GM21360 (cell line): ENCODE data around the gene CAPRIN1.
"Not testable (repeated sequence)": the region's sequence is repeated elsewhere in the genome, so short reads cannot be mapped to it uniquely, and the experiment has no call there.

Experiments
- ATAC-seq: cut with Tn5 transposase; IDR thresholded peaks from one replicate; pipeline ENCODE4 v1.9.1; 2021; ENCODE audit warnings: mild to moderate bottlenecking, moderate library complexity; ENCODE audit not compliant: unreplicated experiment

The CAPRIN1 gene

DNA sequence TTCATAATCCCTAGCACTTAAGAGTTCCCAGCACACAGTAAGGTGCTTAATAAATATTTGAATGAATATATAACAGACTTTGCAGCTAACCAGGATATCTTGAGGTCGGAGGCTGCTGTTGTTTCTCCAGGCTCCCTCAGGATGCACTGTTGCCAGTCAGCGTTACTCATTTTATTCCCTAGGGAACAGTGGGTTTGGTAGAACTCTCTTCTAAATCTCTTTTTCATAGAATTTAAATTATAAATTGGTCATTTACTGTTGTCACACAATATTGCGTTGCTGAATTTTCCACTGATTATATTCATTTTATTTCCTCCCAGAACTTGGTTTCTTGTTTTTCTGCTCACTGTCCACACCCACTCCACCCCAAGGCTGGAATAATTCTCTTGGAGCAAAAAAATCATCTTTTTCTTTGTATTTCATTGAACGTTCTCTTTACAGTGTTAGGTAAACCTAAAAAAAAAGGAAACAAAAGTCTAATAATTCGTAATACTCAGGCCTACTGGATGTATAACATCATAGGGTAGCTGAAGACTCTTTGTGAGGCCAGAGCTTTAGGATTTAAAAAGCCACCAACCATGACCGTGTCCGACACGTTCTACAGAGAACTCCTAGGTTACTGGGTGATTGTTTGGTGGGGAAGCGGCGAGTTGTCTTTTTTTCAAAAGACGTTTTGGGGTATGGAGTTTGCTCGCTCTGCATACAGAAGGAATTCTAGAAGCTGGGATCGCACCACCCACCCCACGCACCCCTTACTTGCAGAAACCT is 766 bp upstream of the CAPRIN1 start:
- ATAC-seq: no peak

DNA sequence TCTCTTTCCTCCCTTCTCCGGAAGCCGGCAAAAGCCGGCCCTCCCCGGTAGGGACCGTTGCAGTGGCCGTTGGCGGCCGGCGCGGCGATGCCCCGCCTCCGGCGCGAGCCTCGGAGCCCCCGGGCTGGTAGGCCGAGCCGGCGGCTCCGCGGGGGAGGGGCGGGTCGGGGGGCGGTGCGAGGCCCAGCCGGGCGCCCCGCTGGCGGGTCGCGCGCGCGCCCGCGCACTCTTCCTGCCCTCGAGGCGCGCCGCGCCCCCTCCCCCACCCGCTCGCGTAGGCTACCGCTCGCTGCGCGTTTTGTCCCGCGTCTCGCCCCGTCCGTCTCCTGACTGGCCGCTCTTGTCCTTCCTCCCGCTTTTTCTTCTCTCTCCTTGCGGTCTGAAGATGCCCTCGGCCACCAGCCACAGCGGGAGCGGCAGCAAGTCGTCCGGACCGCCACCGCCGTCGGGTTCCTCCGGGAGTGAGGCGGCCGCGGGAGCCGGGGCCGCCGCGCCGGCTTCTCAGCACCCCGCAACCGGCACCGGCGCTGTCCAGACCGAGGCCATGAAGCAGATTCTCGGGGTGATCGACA is 591 bp downstream of the CAPRIN1 start:
- ATAC-seq: peak; percentile 45

DNA sequence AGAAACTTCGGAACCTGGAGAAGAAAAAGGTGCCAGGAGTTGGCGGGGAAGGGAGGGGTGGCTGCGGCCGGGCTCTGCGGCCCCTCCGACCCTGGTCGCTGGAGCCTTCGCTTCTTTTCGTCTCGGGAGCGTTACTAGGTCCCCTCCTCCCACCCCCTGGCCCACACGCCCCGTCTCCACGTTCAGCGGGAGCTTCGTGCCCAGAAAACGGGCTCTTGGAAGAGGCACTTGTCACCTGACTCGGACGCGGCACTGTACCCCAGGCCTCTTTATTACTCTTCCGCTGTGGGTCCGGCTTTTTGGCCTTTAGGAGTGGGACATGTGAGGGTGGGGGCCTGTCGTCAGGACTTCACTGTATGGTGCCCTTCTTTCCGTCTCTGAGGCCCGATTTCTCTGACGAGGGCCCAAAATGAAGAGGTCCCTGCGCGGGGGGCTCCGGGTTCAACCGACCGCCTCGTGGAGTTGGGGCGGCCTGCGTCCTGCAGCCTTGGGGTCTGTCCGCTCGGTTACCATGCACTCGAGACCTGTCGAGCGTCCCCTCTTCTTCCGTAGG is 1.2 kb downstream of the CAPRIN1 start:
- ATAC-seq: no peak

DNA sequence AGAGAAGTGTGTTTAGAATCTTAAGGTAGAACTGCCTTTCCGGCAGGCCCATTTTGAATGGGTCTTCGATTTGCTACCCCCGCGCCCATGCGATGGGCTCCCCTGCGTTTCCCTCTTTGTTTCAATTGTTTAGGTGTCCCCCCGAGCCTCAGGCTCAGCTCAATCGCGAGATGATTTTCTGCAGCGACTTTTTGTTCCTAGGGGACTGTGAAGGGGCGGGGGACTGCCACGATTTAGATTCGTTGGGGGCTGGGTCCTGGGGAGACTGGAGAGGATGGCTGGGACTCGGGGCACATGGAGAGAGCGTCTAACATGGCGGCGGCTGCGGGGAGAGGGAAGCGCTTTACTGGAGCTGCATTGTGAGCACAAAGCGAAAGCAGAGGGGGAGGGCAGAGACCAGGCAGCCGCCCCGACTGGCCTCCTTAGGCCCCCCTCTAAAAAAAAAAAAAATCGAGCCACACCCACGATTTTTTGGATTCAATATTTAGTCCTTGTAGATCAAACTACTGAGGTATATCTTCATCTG is 1.7 kb downstream of the CAPRIN1 start:
- peak; percentile 24 for ATAC-seq

DNA sequence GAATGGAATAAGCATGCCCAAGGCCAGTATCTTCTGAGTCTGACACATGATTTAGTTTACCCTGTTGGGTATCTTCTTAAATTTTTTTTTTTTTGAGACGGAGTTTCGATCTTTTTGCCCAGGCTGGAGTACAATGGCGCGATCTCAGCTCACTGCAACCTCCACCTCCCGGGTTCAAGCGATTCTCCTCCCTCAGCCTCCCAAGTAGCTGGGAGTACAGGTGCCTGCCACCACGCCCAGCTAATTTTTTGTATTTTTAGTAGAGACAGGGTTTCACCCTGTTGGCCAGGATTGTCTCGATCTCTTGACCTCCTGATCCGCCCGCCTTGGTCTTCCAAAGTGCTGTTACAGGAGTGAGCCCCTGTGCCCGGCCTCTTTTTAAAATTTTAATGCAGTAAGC is 2.8 kb downstream of the CAPRIN1 start:
- not testable (repeated sequence) for ATAC-seq

DNA sequence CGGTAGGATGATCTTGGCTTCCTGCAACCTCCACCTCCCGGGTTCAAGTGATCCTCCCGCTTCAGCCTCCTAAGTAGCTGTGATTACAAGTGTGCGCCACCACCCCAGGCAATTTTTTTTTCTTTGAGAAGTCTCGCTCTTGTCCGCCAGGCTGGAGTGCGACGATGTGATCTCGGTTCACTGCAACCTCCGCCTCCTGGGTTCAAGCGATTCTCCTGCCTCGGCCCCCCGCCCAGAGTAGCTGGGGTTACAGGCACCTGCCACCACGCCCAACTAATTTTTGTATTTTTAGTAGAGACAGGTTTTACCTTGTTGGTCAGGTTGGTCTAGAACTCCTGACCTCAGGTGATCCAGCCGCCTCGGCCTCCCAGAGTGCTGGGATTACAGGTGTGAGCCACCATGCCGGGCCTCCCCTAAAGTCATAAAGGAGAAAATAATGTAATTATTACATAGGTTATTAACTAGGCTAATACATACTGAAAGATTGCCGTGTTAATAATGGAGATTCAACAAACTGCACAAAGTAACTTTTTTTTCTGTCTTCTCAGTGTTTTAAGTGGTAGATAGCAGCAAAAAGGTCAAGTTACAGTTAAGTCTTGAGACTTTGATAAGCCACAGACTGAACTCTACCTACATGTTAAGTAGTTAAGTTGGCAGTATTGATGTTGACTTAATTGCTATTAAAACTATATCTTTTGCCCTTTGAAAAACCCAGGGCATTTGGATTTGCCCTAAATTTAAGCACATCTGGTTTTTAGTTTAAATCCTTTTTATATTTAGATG is 3.9 kb downstream of the CAPRIN1 start:
- no peak for ATAC-seq

DNA sequence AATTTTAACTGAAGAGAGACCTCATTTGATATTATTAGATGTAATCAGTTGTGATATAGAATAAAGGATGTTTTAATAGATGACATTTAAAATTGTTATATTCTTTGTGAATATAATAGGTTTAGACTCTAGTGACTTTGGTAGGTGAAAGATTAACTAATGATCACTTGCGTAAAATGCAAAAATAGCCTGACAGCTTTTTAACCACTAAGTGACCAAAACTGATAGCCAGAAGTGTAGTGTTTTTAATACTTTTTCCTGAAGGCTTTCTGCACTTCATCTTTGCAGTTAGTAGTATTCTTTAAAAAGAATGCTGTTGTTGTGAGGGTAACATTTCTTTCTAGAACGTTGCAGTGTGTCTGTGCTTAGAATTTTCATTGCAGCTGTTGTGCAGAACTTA is 5.1 kb downstream of the CAPRIN1 start:
- no peak for ATAC-seq

DNA sequence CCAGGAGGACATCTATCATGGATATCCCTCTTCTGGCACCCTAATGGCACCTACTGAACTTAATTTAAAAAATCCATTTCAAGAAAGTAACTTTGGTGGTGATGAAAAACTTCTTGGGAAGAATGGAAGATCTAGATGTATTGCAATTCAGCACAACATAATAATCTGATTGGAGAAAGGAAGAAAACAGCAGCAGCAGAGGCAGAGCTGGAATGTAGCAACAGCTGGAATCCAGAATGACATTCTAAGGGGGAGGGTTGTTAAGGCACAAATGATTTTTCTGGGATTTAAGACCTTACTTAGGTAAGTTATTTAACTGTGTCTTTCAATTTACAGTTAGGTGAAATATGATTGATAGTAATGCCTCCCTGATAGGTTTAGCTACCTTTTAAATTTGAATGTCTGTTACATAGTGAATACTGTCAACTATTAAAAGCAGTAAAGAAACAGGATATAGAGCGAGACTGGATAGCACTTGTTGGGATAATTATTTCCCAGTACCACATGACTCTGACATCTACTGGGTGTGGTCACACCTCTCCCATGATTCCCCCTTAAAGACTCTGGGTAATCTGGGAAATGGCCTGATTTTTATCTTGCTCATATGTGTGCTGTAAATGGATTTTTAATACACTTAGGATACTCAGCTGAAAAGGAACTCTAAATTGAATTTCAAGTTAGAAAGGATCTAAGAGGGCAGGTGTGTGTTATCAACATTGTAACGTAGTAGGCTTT is 11.7 kb downstream of the CAPRIN1 start:
- ATAC-seq: no peak

DNA sequence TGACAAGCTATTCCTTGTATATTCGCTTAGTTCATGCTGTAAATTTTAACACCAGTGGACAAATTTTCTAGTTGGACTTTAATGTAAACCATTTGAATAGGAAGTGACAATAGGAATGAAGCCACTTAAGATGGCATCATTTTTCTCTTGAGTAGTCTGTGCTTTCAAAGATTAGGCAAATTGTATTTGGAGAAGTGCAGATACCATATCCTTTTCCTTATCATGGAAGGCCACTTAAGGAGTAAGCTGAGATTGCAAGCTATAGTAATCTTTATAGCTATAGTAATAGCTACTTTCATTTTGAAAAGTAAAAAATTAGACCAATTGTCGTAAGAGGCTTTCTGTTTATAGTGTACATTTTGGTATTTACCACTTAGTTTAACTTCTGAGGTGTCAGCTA is 12.8 kb downstream of the CAPRIN1 start:
- no peak for ATAC-seq

DNA sequence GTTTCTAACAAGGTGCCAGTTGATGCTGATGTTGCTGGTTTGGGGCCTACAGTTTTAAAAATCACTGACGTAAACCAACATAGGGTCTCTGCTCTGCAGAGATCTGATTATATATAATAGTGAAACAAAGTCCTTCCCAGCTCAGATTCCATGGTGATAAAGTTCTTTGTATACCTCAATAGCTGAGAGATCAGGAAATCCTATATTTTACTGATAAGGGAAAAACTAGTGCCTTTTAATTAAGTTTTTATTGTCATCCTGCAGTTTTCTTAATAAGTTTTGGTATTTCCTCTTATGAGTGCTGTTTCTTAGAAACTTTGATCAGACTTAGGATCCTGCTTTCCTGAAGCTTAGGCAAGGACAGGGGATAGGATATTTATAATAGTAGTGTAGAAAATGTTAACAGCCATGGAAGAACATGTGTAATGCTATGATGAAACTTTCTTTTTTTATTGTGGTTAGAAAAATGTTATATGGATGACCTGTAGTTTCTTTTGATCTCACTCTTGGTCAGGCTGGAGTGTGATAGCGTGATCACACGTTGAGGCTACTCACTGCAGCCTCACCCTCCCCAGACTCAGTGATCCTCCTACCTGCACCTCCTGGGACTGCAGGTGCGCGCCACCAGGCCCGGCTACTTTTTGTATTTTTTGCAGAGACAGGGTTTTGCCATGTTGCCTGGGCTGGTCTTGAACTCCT is 14.1 kb downstream of the CAPRIN1 start:
- no peak for ATAC-seq

DNA sequence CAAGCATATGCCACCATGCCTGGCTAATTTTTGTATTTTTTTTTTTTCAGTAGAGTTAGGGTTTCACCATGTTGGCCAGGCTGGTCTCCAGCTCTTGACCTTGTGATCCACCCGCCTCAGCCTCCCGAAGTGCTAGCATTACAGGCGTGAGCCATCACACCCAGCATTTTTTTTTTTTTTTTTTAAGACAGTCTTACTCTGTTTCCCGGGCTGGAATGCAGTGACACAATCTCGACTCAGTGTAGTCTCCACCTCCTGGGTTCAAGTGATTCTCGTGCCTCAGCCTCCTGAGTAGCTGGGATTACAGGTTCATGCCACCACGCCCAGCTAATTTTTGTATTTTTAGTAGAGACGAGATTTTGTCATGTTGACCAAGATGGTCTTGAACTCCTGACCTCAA is 15.2 kb downstream of the CAPRIN1 start:
- not testable (repeated sequence) for ATAC-seq

DNA sequence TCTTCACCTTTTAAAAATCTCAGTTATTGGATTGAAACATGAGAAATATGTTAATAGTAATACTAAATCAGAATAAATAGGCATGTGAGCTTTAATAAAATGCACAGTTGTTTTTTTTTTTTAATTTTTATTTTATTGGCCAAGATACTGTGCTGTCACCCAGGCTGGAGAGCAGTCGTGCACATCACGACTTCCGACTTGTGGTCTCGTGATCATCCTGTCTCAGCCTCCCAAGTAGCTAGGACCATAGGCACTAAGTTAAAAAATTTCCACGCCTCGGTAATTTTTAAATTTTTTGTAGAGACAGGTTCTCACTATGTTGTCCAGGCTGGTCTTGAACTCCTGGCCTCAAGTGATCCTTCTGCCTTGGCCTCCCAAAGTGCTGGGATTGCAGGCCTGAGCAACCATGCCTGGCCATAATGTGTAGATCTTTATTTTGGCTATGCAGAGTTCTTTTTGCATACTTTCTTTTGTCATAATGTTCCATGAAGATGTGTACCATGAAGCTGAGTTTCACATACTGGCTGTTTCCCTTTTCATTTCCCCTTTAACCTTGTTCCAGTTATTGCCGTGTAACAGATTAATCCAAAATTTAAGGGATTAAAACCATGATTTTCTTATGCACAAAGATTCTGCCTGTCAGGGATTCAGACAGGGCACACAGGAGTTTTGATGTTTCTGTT is 16.0 kb downstream of the CAPRIN1 start:
- ATAC-seq: no peak

DNA sequence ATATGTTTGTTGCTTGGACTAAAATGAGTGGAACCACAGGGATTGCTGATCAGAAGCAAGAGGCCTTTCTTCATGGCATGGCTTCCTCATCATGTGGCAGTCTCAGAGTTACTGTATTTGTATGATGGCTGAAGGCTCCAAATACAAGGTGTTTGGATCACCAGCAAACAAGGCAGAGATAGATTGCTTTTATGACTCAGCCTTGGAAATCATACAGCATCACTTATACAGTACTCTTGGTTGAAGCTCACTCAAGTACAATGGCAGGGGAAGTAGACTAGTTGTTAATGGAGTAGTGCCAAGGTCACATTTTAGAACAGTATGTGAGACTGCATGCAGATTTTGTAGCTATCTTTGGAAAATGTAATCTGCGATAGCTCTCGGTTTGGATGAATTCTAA is 16.6 kb downstream of the CAPRIN1 start:
- ATAC-seq: no peak

DNA sequence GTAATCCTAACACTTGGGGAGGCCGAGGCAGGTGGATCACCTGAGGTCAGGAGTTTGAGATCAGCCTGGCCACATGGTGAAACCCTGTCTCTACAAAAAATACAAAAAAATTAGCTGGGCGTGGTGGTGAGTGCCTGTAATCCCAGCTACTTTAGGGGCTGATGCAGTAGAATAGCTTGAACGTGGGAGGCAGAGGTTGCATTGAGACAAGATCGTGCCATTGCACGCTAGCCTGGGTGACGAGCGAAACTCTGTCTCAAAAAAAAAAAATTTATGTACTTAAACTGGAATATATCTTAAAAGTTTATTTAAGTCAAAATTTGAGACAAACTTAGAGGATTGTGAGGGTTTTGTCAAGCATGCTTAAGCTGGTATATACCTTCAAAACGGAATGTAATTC is 19.8 kb downstream of the CAPRIN1 start:
- not testable (repeated sequence) for ATAC-seq

DNA sequence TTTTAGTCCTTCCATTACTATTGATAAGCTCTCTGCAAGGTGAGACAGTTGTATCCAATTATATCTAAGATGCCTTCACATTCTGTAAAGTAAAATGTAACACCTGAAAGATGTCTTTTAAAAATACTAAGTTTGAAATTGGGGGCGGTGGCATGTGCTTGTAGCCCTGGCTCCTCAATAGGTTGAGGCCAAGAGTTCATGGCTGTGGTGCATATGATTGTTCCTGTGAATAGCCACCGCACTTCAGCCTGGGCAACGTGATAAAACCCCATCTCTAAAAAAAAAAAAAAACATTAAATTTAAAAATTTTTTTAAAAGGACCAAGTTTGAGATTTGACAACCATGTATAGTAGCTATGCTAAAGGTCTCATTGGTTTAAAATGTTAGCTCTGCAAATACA is 20.5 kb downstream of the CAPRIN1 start:
- ATAC-seq: no peak

DNA sequence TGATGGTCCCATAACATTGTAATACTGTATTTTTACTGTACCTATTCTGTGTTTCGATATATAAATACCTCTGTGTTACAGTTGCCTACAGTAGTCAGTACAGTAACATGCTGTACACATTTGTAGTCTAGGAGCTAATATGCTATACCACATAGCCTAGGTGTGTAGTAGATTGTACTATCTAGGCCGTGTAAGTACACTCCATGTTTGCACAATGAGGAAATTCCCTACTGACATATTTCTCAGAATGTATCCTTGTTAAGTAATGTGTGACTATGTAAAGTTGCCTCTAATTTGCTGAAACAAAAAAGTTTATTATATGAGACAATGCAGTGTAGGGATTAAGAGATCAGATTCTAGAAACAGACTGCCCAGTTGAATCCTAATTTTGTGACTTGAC is 21.3 kb downstream of the CAPRIN1 start:
- no peak for ATAC-seq

DNA sequence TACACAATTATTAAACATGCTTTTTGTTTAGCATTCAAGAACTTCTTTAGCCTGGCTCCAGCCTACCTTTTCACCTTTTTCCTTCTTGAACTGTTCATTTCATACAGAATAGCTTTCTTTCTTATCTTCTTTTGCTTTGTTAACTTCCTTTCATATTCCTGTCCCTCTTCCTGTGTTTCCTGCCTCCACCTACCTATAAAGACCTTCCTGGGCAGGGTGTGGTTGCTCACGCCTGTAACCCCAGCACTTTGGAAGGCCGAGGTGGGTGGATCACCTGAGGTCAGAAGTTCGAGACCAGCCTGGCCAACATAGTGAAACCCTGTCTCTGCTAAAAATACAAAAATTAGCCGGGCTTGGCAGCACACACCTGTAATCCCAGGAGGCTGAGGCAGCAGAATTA is 22.9 kb downstream of the CAPRIN1 start:
- ATAC-seq: no peak

DNA sequence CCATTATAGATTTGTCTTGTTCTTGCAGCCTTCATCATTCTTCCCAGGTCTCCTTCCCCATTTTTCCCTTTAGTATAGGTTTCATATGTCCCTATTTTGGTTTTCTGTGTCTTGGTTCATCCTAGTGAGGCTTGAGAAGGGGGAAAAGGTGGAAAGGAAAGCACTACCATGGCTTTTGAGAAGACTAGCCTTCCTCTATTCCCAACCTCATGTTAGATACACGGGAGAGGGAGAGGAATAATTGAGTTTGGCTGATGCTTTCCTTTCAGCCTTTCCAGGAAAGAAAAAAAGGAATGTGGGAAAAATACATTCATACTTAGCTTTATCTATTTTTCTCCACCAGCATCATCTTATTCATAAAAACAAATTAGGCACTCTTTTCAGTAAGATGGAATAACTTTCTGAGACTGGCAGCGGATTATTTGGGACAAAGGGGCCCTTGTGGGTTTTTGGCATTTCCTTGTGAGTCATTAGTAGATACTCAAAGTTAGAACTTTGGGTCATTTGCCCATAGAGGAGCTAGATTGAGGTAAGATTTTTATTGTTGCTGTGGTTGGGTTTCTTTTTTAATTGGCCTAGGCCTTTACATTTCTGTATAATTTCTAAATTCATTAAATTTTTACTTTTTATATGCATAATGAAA is 23.8 kb downstream of the CAPRIN1 start:
- ATAC-seq: no peak

DNA sequence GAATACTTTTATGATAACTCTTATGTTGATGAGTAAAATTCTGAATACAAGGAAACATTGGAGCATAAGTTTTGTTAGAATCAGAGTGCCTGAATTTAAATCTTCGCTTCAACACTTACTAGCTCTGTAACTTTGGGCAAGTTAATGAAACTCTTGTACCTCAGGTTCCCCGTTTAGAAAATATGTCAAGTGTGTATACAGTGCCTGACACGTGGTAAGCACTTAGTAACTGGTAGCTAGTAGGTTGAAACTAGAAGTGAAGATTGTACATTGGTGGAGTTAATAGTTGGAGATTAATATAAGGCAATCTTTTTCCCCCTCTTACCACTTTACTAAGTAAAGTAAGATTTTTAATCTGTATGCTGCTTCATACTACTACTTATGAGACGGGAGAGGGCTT is 29.1 kb downstream of the CAPRIN1 start:
- no peak for ATAC-seq
